Right lobe of liver (tissue), 4 donors: ENCODE results near the gene CHMP4A.

Experiments used
- POLR2A ChIP-seq: fragments of 450-650 bp; IDR thresholded peaks from one replicate; pipeline ENCODE4 v1.6.1; 2017; ENCODE audit warnings: antibody characterized with exemption, mild to moderate bottlenecking
- TF ChIP-seq, protein P1 (sequence below), 4 donors: fragments of 200-600 bp in 3 of 4; fragments of 450-650 bp in 1 of 4; IDR thresholded peaks; one replicate each; pipeline versions ENCODE4 v1.5.1 to v1.8.0; 2016 to 2022; ENCODE audit warnings: antibody characterized with exemption in 4 of 4, mild to moderate bottlenecking in 2 of 4
- donor health status: DM: no; HTN: no; CAD: no.
- donor health status: DM: no; HTN: no; CAD: no.
- donor health status: DM: no; HTN: yes; CAD: no.

DNA sequence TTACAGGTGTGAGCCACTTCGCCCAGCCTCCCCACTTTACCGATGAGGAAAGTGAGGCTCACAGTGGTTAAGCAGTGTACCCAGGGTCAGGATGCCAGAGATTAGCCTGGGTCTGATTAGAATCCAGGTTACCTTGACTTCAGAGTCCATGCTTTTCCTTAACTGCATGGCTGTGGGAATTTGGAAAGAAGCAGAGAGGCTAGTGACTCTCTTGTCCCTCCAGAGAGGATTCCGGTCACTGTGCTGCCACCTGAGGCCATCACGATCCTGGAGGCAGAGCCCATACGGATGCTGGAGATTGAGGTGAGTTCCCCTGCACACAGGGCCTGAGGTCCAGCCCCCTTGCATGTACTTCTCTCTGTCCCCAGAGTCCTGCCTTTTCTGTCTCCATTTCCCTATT is 36.7 kb downstream of the CHMP4A start:
- TF ChIP-seq, protein P1, sequence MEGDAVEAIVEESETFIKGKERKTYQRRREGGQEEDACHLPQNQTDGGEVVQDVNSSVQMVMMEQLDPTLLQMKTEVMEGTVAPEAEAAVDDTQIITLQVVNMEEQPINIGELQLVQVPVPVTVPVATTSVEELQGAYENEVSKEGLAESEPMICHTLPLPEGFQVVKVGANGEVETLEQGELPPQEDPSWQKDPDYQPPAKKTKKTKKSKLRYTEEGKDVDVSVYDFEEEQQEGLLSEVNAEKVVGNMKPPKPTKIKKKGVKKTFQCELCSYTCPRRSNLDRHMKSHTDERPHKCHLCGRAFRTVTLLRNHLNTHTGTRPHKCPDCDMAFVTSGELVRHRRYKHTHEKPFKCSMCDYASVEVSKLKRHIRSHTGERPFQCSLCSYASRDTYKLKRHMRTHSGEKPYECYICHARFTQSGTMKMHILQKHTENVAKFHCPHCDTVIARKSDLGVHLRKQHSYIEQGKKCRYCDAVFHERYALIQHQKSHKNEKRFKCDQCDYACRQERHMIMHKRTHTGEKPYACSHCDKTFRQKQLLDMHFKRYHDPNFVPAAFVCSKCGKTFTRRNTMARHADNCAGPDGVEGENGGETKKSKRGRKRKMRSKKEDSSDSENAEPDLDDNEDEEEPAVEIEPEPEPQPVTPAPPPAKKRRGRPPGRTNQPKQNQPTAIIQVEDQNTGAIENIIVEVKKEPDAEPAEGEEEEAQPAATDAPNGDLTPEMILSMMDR (IDR thresholded peaks at IDR 0.05): no peak
- TF ChIP-seq POLR2A: no peak
